Ramos (cell line): ENCODE data around the gene PRLR.
"Not testable (repeated sequence)": the region's sequence is repeated elsewhere in the genome, so short reads cannot be mapped to it uniquely, and the experiment has no call there.

Experiments
- in situ Hi-C: fragments of 300-500 bp; cut with MboI; formaldehyde crosslinking; loops from one replicate; pipeline ENCODE4 v1.14.3; 2022; ENCODE audit warnings: low sequenced_read_pairs; ENCODE audit not compliant: unreplicated experiment

Gene PRLR

GRCh38 chr5:35050541-35051126 is 179.7 kb downstream of the PRLR start:
- in situ Hi-C loops, result no loop called here

- in situ Hi-C loops, result no loop called here
Measured at GRCh38 chr5:35048910-35049309, 181.4 kb downstream of the PRLR start.

DNA sequence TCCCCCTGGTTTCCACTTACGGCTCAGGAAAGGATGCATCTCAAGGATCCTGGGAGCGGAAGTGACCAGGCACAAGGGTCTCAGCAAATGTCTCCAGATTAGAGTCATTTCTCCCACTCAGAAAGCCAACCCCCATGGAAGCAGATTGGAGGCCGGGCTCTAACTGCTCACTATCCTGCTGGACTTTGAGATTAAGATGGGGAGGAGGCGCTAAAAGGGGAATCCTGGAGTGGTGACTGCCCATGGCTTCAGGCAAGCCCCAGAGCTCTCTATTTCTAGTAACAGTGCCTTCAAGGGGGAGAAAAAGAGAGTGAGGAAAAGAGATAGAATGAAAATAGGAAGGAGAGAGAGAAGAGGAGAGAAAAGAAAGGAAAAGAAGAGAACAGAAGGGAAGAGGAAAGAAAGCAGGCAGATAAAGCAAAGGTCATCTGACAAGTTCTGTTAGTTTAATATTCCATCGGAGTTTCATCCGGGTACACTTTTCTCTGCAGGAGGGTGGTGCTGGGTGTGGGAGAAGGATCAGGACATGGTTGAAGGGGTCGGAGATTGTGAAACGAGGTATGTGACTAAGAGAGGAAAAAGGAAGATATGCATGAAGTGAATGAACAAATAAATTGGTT is 182.4 kb downstream of the PRLR start, which contains the start of gene AGXT2:
Gene AGXT2 (minus strand): TSS at position 165 of the 620 bp plus-strand sequence. CDS start 57 bp downstream, at position 108.
- in situ Hi-C loops, result no loop called here

DNA sequence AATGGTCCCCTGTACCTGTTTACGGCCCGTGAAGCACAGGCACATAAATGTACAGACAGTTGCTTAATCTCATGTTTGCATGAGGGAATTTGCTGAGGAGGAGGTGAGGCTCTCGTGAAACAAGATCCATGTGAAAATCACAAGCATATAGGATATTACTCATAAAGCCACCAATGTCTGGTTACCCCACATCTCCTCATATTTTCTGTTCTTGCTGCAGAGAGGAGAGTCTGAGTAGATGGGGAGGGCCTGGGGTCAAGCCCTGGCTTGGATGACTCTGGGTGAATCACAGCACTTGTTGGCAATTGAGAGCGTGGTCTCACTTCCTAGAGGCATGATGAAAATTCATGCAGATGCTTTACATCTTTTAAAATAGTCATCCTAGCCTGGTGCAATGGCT is 183.5 kb downstream of the PRLR start:
- in situ Hi-C loops, result no loop called here

GRCh38 chr5:35045280-35045679 is 185.0 kb downstream of the PRLR start:
- in situ Hi-C loops, result no loop called here

- in situ Hi-C loops, result no loop called here
Measured at GRCh38 chr5:35044649-35045048, 185.6 kb downstream of the PRLR start.

GRCh38 chr5:35042781-35043180 is 187.5 kb downstream of the PRLR start:
- in situ Hi-C loops, result no loop called here

DNA sequence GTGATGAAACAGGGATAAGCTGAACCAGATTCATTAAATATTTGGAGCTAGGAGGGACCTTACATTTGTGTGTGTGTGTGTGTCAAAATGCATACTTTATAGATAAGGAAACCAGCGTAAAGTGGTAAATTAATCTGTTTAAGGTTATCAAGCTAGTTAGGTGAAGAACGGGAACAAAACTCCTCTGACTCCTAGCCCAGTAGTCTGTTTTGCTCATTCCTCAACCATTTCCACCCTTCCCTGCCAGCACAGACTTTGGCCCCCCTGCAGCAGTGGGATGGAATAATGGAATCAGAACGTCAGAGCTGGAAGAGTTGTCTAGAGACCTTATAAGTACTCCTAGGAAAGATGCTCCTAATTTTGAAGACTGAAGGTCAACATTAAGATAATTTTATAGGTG is 189.0 kb downstream of the PRLR start:
- in situ Hi-C loops, result no loop called here

GRCh38 chr5:35038891-35039290 is 191.4 kb downstream of the PRLR start:
- in situ Hi-C loops, result no loop called here

- in situ Hi-C loops, result no loop called here
Measured at GRCh38 chr5:35036536-35036935, 193.8 kb downstream of the PRLR start.

GRCh38 chr5:35035929-35036328 is 194.4 kb downstream of the PRLR start:
- in situ Hi-C loops, result not testable (repeated sequence)

DNA sequence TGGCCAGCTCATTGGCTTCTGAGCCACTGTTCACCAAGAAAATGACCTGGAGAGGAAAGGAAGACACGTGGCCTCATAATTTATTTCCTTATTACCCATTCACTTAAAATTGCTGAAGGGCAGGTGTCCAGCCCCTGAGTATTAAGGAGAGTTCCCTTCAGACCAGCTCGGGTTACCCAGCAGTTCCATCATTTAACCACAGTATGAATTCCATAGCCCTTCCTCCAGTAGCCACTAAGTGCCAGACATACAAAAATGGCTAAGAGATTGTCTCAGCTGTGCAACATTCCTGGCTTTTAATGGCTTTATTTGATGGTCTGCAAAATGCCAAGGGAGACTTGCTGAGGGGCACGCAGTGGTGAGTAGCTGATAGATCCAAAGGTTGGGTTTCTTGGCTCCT is 195.0 kb downstream of the PRLR start:
- in situ Hi-C loops, result no loop called here

DNA sequence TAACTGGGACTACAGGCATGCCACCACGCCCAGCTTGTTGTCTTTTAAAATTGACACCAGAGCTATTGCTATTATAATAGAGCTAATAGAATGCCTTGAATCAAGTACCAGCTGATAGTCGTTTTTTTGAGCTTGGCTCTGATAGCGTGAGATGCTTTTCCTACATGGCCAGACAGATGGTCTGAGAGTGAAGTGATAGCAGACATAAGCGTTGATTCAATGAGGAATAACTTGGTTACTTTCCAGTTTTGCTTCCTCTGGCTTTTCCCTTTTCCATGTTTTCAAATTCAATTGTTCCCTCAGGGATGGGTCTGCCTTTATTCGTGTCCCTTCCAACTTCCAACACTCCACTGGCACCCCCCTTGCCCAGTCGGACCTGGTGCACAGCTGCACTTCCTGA is 197.9 kb downstream of the PRLR start:
- in situ Hi-C loops, result no loop called here

- in situ Hi-C loops, result no loop called here
Measured at GRCh38 chr5:35031276-35031675, 199.0 kb downstream of the PRLR start.

DNA sequence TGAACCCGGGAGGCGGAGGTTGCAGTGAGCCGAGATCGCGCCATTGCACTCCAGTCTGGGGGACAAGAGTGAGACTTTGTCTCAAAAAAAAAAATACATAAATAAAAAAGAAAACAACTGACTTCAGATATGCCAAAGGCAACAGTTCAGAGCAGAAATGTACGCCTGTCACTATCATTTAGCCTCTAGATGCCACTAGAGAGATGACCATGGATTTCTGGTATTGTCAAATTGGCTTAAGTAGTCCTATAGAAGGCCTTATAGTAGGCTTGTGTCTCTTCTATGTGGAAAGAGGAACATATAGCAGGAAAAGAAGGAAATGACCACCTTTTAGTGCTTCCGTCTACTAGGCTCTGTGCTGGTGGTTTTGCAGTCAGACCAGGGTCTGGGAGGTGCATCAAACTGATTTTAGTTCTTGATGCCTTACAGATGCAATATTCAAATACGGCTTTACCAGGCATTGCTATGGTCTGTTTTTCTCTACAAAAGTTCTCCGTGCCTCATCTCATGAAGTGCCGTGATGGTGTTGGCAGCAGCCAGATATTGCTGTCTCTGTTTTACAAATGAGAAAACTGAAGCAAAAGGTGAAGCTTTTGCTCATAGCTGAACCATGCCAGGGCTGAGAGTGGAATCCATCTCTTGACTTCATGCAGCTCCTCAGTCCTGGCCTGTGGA is 199.7 kb downstream of the PRLR start:
- in situ Hi-C loops, result no loop called here

- in situ Hi-C loops, result no loop called here
Measured at GRCh38 chr5:35029333-35029732, 201.0 kb downstream of the PRLR start.

DNA sequence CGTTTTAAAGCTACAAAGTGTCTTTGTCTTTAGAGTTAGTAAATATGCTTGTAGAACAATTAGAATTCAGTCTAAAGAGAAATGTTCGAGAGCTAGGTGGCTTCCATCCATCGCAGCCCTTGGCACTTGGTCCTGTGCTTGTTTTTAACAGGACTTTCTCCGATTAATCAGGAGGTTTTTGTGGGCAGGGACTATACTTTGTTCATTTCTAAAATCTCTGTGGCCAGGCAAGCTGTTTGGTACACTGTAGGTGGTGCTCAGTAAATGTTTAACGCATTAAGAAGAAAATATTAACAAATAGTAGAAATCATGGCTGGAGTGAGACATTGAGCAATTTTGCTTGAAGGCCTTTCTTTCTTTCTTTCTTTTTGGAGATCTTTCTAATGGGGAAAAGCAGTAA is 203.3 kb downstream of the PRLR start:
- in situ Hi-C loops, result no loop called here

DNA sequence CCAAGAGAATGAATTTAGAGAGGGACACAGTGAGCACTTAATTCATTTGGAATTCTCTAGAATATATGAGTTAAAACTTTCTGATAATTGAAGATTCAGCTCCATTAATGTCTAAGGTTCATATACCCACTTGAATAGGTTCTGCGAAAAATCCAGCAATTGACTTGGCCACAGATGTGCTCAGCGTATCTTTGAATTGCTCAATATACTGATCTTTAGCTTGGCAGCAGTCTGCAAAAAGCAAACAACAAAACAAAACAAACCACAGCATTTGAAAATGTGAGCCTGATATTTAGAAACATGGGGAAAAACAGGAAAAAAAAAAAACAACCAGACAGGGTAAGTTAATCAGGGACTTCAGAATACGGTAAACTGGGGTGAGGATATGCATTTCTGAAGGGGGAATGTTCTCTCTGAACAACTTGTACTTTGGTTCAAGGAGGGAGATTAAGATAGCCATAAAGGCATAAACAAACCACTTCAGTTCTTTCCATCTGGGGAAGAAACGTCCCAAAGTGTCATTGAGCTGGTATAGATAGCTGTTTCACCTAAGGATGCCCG is 203.9 kb downstream of the PRLR start:
- in situ Hi-C loops, result no loop called here

- in situ Hi-C loops, result loop anchor here (25.0 kb wide), 1 partner anchor 538 kb away; no protein-coding TSS in a partner anchor
Measured at GRCh38 chr5:35024911-35025510, 205.3 kb downstream of the PRLR start.

- in situ Hi-C loops, result loop anchor here (25.0 kb wide), 1 partner anchor 536 kb away; no protein-coding TSS in a partner anchor
Measured at GRCh38 chr5:35023391-35024178, 206.7 kb downstream of the PRLR start.
